ENCODE measurements around the gene MOSPD2. TPM values are rescaled to one million over a fixed set of nuclear protein-coding genes. Genes with fewer than 3 reads are reported as not detected.

Gene MOSPD2
- total and polyA plus RNA-seq, 2 of the 4 experiments (the other 2 are of a cell fraction) = 14.1 to 22.2 TPM

GRCh38 chrX:14964500-14964899, 91.3 kb downstream of the MOSPD2 start (continued):
- TF ChIP-seq MXI1 (IDR thresholded peaks at IDR 0.05; ENCODE audit: borderline replicate concordance, low read depth, low read length) (no peak), SMC3 (IDR thresholded peaks at IDR 0.05; ENCODE audit: low read depth, low read length) (no peak), ELK1 (IDR thresholded peaks at IDR 0.05; ENCODE audit: borderline replicate concordance, low read depth, low read length) (no peak), MAZ (IDR thresholded peaks at IDR 0.05; ENCODE audit: borderline replicate concordance, low read depth, low read length) (no peak)

Other genes with a start within 250 kb of the MOSPD2 start
- 7.7 and 14.4 TPM in 2 replicates for gene FANCB, start 352 bp upstream of the MOSPD2 start, total RNA-seq (2012; rRNA removed)
- 1.6 and 2.5 TPM in 2 replicates for gene FANCB, start 352 bp upstream of the MOSPD2 start, polyA plus RNA-seq (2012; rRNA removed)